HEK293 (cell line): ENCODE results near the gene STEAP4.

ENCODE experiments used
- CTCF ChIA-PET: fragments of 350-600 bp; formaldehyde crosslinking; extraction: SDS; loops from one replicate; lab custom pipeline; 2021; ENCODE audit warnings: antibody characterized with exemption; lab: Yijun Ruan, JAX
- POLR2A ChIA-PET: fragments of 300-600 bp; formaldehyde crosslinking; extraction: SDS; loops from one replicate; lab custom pipeline; 2020; ENCODE audit warnings: antibody characterized with exemption, inconsistent platforms; lab: Yijun Ruan, JAX
- H3K27ac ChIP-seq: fragments of 200-500 bp; sonication (Bioruptor generic); 2 replicates; pipeline ENCODE4 v1.5.1; 2014; ENCODE audit warnings: low read depth, low read length, control low read depth, inconsistent platforms; ENCODE audit errors: extremely low read depth
- H3K36me3 ChIP-seq, 2 experiments: fragments of 200-500 bp in 1 of 2; sonication (Bioruptor generic) in 1 of 2; 1 replicate in 1 of 2; 2 replicates in 1 of 2; pipeline ENCODE4 v1.5.1; 2014 to 2017; ENCODE audit warnings: inconsistent platforms in 2 of 2, low read length in 2 of 2; ENCODE audit not compliant: control insufficient read depth in 2 of 2, insufficient read depth in 1 of 2
- H3K4me1 ChIP-seq: fragments of 200-500 bp; sonication (Bioruptor generic); 2 replicates; pipeline ENCODE4 v1.5.1; 2014; ENCODE audit warnings: mild to moderate bottlenecking, low read length, inconsistent platforms; ENCODE audit not compliant: control insufficient read depth, insufficient read depth
- H3K4me3 ChIP-seq: 2 replicates; pipeline ENCODE4 v1.5.1; 2011; ENCODE audit warnings: low read depth, mild to moderate bottlenecking, control low read depth, low read length, moderate library complexity
- H3K9me3 ChIP-seq: fragments of 200-500 bp; sonication (Bioruptor generic); 2 replicates; pipeline ENCODE4 v1.5.1; 2014; ENCODE audit warnings: low read depth, low read length, inconsistent platforms; ENCODE audit not compliant: control insufficient read depth, insufficient read depth
- BCL11B ChIP-seq: fragments of 450-650 bp; formaldehyde crosslinking; IDR thresholded peaks from 2 replicates; pipeline ENCODE4 v1.5.1; 2016; ENCODE audit warnings: low read depth, missing biosample characterization, missing genetic modification characterization
- HOXC10 ChIP-seq: sonication (generic); formaldehyde crosslinking; IDR thresholded peaks from 2 replicates; pipeline ENCODE4 v1.8.1; 2023; ENCODE audit warnings: mild to moderate bottlenecking, missing genetic modification reagents
- KLF16 ChIP-seq: fragments of 450-650 bp; formaldehyde crosslinking; IDR thresholded peaks from 2 replicates; pipeline ENCODE4 v1.5.1; 2017; ENCODE audit warnings: missing biosample characterization, missing genetic modification characterization
- MYNN ChIP-seq: fragments of 450-650 bp; formaldehyde crosslinking; IDR thresholded peaks from 2 replicates; pipeline ENCODE4 v1.5.1; 2016; ENCODE audit warnings: missing biosample characterization, missing genetic modification characterization, borderline replicate concordance
- SP2 ChIP-seq: fragments of 450-650 bp; formaldehyde crosslinking; IDR thresholded peaks from 2 replicates; pipeline ENCODE4 v1.5.1; 2016; ENCODE audit warnings: missing biosample characterization, missing genetic modification characterization
- YY2 ChIP-seq: fragments of 450-650 bp; formaldehyde crosslinking; IDR thresholded peaks from 2 replicates; pipeline ENCODE4 v1.5.1; 2016; ENCODE audit warnings: missing biosample characterization, missing genetic modification characterization
- ZEB2 ChIP-seq: fragments of 450-650 bp; formaldehyde crosslinking; IDR thresholded peaks from 2 replicates; pipeline ENCODE4 v1.5.1; 2016; ENCODE audit warnings: missing biosample characterization, missing genetic modification characterization
- ZNF157 ChIP-seq: fragments of 450-650 bp; formaldehyde crosslinking; IDR thresholded peaks from 2 replicates; pipeline ENCODE4 v1.5.1; 2016; ENCODE audit warnings: missing biosample characterization, missing genetic modification characterization
- ZNF169 ChIP-seq: fragments of 450-650 bp; formaldehyde crosslinking; IDR thresholded peaks from 2 replicates; pipeline ENCODE4 v1.5.1; 2016; ENCODE audit warnings: missing biosample characterization, missing genetic modification characterization
- ZNF202 ChIP-seq: fragments of 450-650 bp; formaldehyde crosslinking; IDR thresholded peaks from 2 replicates; pipeline ENCODE4 v1.5.1; 2016; ENCODE audit warnings: missing biosample characterization, missing genetic modification characterization, borderline replicate concordance
- ZNF223 ChIP-seq: fragments of 450-650 bp; formaldehyde crosslinking; IDR thresholded peaks from 2 replicates; pipeline ENCODE4 v1.5.1; 2016; ENCODE audit warnings: missing biosample characterization, missing genetic modification characterization
- ZNF24 ChIP-seq: fragments of 450-650 bp; formaldehyde crosslinking; IDR thresholded peaks from 2 replicates; pipeline ENCODE4 v1.5.1; 2016; ENCODE audit warnings: missing biosample characterization, missing genetic modification characterization
- ZNF302 ChIP-seq: fragments of 450-650 bp; formaldehyde crosslinking; IDR thresholded peaks from 2 replicates; pipeline ENCODE4 v1.5.1; 2016; ENCODE audit warnings: missing biosample characterization, missing genetic modification characterization, low read depth
- ZNF473 ChIP-seq: fragments of 450-650 bp; formaldehyde crosslinking; IDR thresholded peaks from 2 replicates; pipeline ENCODE4 v1.5.1; 2017; ENCODE audit warnings: missing biosample characterization, missing genetic modification characterization
- ZNF560 ChIP-seq: fragments of 450-650 bp; formaldehyde crosslinking; IDR thresholded peaks from 2 replicates; pipeline ENCODE4 v1.5.1; 2017; ENCODE audit warnings: missing biosample characterization, missing genetic modification characterization, borderline replicate concordance
- ZNF747 ChIP-seq: fragments of 450-650 bp; formaldehyde crosslinking; IDR thresholded peaks from 2 replicates; pipeline ENCODE4 v1.5.1; 2016; ENCODE audit warnings: missing biosample characterization, missing genetic modification characterization
- ZNF768 ChIP-seq: fragments of 450-650 bp; formaldehyde crosslinking; IDR thresholded peaks from 2 replicates; pipeline ENCODE4 v1.5.1; 2018; ENCODE audit warnings: missing biosample characterization, mild to moderate bottlenecking, missing genetic modification characterization
- ZNF837 ChIP-seq: fragments of 450-650 bp; formaldehyde crosslinking; IDR thresholded peaks from 2 replicates; pipeline ENCODE4 v1.5.1; 2016; ENCODE audit warnings: missing biosample characterization, missing genetic modification characterization
- TF ChIP-seq, protein P1 (sequence below): fragments of 450-650 bp; formaldehyde crosslinking; IDR thresholded peaks from 2 replicates; pipeline ENCODE4 v1.5.1; 2016; ENCODE audit warnings: missing biosample characterization, missing genetic modification characterization
- TF ChIP-seq, protein P2 (sequence below): fragments of 450-650 bp; formaldehyde crosslinking; IDR thresholded peaks from 2 replicates; pipeline ENCODE4 v1.5.1; 2016; ENCODE audit warnings: missing biosample characterization, missing genetic modification characterization
- TF ChIP-seq, protein P3 (sequence below): fragments of 450-650 bp; formaldehyde crosslinking; IDR thresholded peaks from 2 replicates; pipeline ENCODE4 v1.5.1; 2016; ENCODE audit warnings: missing biosample characterization, missing genetic modification characterization

The STEAP4 gene

DNA sequence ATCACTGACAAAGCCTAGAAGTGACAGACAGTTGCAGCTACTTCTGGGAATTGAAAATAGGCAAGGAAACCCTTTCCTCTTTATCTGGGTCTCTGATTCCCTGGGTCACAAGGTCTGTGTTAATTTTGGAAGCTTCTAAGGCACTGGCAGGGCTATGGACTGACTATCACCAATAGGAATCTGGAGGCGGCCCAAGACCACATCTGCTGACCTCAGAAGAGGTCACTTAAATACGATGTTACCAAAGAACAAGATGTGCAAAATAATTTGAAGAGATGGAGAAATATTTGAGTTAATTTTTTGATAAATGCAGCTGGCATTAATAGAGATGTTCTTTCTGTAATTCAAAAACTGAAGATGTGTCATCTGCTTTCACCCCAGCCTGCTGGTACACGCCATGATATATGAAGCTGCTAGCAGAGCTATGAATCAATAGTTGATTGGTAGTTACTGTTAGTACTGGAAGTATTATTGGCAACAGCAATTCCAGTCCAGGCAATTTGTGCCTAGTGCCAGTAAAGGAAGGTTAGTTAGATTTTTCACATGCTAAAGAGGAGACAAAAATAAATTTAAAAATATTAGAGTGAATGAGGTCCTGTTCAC lies 5.5 kb upstream of the STEAP4 start:
- CTCF ChIA-PET = no interaction called here
- POLR2A ChIA-PET = no interaction called here
- no peaks in the 10 kb centered on the region for H3K9me3 ChIP-seq
- no peaks in the 10 kb centered on the region for H3K36me3 ChIP-seq
- no peak overlapping the region for H3K27ac ChIP-seq
- H3K4me1 ChIP-seq = no peaks in the 10 kb centered on the region
- TF ChIP-seq YY2 (tag by site-specific recombination) = no peak
- TF ChIP-seq, protein P1, sequence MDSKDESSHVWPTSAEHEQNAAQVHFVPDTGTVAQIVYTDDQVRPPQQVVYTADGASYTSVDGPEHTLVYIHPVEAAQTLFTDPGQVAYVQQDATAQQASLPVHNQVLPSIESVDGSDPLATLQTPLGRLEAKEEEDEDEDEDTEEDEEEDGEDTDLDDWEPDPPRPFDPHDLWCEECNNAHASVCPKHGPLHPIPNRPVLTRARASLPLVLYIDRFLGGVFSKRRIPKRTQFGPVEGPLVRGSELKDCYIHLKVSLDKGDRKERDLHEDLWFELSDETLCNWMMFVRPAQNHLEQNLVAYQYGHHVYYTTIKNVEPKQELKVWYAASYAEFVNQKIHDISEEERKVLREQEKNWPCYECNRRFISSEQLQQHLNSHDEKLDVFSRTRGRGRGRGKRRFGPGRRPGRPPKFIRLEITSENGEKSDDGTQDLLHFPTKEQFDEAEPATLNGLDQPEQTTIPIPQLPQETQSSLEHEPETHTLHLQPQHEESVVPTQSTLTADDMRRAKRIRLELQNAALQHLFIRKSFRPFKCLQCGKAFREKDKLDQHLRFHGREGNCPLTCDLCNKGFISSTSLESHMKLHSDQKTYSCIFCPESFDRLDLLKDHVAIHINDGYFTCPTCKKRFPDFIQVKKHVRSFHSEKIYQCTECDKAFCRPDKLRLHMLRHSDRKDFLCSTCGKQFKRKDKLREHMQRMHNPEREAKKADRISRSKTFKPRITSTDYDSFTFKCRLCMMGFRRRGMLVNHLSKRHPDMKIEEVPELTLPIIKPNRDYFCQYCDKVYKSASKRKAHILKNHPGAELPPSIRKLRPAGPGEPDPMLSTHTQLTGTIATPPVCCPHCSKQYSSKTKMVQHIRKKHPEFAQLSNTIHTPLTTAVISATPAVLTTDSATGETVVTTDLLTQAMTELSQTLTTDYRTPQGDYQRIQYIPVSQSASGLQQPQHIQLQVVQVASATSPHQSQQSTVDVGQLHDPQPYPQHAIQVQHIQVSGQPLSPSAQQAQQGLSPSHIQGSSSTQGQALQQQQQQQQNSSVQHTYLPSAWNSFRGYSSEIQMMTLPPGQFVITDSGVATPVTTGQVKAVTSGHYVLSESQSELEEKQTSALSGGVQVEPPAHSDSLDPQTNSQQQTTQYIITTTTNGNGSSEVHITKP (tag by site-specific recombination) = no peak
- no peak for TF ChIP-seq HOXC10 (CRISPR knock-in tag)
- no peak for TF ChIP-seq BCL11B (tag by site-specific recombination)
- no peak for TF ChIP-seq ZNF223 (tag by site-specific recombination)
- no peak for TF ChIP-seq ZNF24 (tag by site-specific recombination)
- no peak for TF ChIP-seq ZNF202
- TF ChIP-seq SP2 = no peak
- no peak for TF ChIP-seq ZEB2 (tag by site-specific recombination)
- no peak for TF ChIP-seq MYNN (tag by site-specific recombination)
- no peak for TF ChIP-seq ZNF157 (tag by site-specific recombination)
- TF ChIP-seq, protein P2, sequence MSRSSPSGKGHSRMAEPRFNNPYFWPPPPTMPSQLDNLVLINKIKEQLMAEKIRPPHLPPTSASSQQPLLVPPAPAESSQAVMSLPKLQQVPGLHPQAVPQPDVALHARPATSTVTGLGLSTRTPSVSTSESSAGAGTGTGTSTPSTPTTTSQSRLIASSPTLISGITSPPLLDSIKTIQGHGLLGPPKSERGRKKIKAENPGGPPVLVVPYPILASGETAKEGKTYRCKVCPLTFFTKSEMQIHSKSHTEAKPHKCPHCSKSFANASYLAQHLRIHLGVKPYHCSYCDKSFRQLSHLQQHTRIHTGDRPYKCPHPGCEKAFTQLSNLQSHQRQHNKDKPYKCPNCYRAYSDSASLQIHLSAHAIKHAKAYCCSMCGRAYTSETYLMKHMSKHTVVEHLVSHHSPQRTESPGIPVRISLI (tag by site-specific recombination) = no peak
- TF ChIP-seq KLF16 (tag by site-specific recombination) = no peak
- TF ChIP-seq ZNF169 = no peak
- TF ChIP-seq ZNF473 = no peak
- TF ChIP-seq ZNF560 (tag by site-specific recombination) = no peak
- TF ChIP-seq ZNF747 (tag by site-specific recombination) = no peak
- TF ChIP-seq ZNF768 (tag by site-specific recombination) = no peak
- H3K4me3 ChIP-seq = no peak overlapping the region

DNA sequence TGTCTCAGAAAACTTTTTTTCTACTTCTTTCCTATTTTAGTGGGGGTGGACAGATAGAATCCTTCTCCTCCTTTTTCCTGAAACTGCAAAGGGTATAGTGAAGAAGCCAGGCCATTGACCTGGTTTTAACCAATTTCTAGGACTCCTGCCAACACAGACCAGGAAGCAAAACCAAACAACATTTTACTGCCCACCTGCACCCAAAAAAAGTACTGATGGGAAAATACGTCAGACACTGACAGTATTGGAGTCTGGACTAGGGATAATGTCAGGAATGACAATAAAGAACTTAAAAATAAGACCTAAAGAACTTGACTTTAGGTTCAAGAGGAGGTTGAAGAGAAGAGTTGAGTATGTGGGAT lies 5.0 kb upstream of the STEAP4 start:
- POLR2A ChIA-PET = no interaction called here
- Histone ChIP-seq H3K4me1 (no peaks in the 10 kb centered on the region), H3K36me3 (no peaks in the 10 kb centered on the region), H3K27ac (no peak overlapping the region), H3K9me3 (no peaks in the 10 kb centered on the region), H3K4me3 (no peak overlapping the region)
- CTCF ChIA-PET = no interaction called here
- TF ChIP-seq ZNF302 (tag by site-specific recombination) (no peak), ZNF837 (no peak), ZNF169 (no peak), ZEB2 (tag by site-specific recombination) (no peak)
- TF ChIP-seq, protein P3, sequence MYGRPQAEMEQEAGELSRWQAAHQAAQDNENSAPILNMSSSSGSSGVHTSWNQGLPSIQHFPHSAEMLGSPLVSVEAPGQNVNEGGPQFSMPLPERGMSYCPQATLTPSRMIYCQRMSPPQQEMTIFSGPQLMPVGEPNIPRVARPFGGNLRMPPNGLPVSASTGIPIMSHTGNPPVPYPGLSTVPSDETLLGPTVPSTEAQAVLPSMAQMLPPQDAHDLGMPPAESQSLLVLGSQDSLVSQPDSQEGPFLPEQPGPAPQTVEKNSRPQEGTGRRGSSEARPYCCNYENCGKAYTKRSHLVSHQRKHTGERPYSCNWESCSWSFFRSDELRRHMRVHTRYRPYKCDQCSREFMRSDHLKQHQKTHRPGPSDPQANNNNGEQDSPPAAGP = no peak
